ENCODE measurements around the gene CCDC69.
"Not testable (repeated sequence)": the region's sequence is repeated elsewhere in the genome, so short reads cannot be mapped to it uniquely, and the experiment has no call there.

Gene CCDC69, protein sequence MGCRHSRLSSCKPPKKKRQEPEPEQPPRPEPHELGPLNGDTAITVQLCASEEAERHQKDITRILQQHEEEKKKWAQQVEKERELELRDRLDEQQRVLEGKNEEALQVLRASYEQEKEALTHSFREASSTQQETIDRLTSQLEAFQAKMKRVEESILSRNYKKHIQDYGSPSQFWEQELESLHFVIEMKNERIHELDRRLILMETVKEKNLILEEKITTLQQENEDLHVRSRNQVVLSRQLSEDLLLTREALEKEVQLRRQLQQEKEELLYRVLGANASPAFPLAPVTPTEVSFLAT

DNA sequence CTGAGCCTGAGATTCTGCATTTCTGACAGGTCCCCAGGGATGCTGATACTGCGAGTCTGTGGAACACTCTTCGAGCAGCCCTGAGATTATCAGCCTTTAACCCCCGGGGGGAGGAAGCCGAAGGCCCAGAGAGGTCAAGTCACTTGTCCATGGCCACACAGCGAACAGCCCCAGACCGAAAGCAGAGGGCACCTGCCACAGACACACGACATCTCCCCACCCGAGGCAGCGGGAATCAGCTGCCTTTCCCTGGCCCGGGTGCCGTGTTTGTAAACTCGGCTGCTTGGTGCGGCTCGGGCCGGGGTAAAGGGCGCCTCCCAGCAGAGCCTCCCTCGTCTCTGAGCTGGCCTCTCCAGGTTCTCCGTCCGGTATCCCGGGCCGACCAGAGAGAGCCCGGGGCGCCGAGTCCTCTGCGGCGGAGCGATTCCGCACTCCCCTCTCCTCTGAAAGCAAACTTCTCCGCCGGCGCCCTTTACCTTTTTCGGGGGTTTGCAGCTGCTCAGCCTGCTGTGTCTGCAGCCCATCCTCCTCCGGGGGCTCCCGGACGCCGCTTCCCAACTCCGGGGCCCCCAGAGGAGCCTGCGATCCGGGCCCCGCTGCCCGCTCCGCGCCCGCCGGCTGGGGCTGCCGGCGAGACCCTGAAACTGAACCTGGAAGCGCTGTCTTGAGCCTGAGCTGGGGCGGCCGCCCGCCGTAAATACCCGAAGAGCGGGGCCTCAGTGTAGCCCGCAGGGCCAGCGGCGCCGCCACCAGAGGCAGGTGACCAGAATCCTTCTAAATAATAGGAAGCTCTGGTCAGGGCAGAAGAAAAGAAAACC is at the start of gene CCDC69:
Gene CCDC69, minus strand, starts transcription at position 646 of the 818 bp plus-strand sequence. Its CDS starts 122 bp downstream, at position 524.
- peak; percentile 77 for DNase-seq (ENCODE audit: low spot score)

DNA sequence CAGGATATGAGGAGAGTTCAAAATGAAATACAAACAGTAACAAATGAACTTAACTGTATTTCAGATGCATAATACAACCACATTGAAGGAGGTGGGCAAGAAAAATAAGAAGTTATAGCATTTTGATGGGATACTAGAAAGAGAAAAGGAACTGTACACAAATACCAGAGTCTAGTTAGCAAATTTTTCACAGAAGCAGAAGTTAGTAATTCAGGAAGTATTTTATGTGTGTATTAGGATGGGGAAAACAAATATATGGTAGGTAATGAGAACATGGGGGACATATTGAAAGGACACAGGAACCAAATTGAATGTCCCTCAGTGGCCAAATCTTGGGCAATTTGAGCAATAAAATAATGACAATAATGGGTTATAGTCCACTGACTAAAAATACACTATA is 47.4 kb upstream of the CCDC69 start:
- DNase-seq (ENCODE audit: low spot score) = no peak

DNA sequence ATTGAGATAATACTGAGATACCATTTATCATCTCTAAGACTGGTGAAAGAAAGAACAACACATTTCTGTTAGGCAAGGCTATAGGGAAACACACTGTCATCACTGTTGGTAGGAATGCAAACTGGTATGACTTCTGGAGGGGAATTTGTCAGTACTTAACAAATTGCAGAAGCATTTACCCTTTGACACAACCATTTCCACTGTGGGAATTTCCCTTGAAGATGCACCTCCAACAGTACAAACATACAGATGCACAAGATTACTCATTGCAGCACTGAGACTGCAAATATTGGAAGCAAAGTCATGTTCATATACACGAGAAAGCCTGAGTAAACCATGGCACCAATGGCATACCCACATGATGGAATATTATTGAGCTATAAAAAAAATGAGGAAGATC is 46.7 kb upstream of the CCDC69 start:
- DNase-seq (ENCODE audit: low spot score) = no peak

DNA sequence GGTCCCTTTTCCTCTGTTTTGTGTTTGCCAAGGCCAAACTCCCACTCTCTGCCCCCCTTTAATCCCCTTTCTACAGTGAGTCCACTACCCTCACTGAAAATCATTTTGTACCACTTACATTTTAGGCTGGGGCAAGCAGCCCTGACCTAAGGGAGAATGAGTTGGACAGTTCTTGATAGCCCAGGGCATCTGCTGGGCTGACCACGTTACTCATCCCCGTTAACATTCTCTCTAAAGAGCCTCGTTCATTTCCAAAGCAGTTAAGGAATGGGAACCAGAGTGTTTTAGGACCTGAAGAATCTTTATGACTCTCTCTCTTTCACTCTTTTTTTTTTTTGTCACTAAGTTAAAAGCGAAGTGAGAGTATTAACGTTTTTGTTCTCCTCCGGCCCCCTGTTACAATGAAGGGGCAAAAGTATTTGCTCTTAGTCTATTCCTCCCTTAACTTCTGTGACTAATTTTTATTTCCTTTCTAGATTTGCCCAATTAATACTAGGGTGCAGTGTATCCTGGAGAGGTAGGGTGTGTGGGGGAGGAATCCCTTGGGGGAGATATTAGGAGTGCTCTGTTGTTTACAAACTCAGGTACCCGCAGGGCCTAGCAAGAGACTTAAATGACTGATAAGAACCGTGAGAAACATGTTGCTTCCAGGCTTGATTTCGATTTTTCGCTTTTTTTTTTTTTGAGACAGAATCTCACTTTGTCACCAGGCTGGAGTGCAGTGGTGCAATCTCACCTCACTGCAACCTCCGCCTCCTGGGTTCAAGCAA is 43.8 kb upstream of the CCDC69 start:
- no peak for DNase-seq (ENCODE audit: low spot score)

DNA sequence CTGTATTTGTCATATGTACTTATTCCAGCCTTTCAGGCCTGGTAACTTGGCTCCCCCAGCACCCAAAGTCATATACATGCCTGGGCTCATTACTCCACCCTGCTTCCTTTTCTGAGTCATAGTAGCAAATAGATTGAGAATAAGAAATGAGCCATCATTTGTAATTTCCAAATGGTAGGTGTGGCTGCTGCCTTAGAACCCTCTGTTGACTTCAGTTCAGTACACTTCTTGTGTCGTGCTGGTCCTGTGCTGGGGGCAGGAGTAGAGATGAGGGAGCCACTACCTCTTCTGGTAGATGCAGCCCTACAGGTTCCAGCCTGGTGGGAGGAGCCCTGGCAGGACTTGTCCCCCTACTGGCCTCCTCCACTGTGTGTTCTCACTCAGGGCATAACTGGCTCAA is 40.2 kb upstream of the CCDC69 start:
- peak; percentile 75 for DNase-seq (ENCODE audit: low spot score)

DNA sequence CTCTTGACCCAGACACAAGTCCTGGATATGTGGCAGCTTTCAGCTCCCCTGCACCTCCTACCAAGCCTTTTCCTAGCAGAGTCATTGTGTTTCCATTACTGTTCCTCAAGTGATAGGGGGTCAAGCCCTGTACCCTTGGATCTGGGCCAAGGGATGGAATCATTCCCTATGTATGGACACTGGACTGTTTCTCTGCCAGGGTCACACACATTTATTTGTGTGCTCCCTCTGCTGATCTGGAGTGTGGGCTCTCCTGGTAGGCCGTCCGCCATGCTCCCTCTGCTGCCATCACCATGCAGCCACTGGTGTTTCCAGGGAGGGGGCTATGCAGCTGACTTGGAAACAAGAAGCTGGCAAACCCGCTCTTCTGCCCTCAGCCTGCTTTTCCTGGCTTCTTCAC is 38.6 kb upstream of the CCDC69 start:
- DNase-seq (ENCODE audit: low spot score) = no peak

DNA sequence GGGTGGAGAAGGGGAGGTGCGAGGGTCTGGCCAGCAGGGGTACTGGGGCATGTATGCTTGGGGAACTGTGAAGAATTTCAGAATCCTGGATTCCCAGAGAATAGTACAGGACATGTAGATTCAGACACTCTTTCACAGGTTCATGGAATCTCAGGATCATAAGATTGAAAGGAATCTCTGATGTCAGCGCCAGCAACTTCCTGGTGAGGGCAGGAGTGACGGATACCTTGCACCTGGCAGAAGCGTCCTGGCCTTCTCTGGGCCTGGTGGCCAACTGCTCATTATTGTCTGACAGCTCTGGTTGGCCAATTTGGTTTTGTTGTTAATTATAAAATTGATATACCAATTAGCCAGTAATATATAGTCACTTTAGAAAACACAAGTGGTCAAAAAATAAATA is 36.0 kb upstream of the CCDC69 start:
- DNase-seq (ENCODE audit: low spot score) = no peak

DNA sequence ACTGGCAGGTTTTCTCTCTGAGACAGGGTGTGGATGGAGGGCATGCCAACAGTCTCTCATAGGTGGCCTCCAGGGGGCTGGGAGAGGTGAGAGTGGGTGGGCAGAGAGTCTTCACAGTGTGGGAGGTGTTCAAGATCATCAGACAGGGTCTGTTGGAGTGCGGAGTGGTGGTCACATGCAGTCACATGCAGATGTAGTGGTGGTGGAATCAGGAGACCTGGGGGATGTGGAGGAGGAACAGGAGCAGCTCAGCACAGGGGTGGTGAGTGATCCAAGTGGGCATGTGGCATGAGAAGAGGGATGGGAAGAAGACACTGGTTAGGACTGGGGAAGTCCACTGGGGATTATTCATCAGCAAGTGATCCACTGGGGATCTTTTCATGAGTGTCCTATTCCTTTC is 34.9 kb upstream of the CCDC69 start:
- DNase-seq (ENCODE audit: low spot score) = no peak

DNA sequence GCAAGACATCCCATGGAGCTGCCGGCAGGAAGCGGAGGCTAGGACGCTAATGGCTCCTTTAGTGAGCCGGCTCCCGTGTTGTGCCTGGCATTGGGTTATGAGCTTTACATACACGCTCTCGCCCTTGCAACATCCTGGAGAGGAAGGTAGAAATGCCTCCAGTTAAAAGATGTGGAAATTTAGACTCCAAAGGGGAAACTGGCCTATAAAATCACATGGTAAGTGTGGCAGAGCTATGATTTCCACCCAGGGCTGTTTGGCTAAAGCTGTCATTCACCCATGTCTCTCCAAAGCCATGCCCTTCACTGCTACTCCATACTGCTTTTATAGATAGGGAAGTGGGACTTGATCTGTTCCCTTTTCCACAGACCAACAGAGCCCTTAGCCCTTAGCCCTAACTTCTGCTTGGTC is 34.3 kb upstream of the CCDC69 start:
- no peak for DNase-seq (ENCODE audit: low spot score)

DNA sequence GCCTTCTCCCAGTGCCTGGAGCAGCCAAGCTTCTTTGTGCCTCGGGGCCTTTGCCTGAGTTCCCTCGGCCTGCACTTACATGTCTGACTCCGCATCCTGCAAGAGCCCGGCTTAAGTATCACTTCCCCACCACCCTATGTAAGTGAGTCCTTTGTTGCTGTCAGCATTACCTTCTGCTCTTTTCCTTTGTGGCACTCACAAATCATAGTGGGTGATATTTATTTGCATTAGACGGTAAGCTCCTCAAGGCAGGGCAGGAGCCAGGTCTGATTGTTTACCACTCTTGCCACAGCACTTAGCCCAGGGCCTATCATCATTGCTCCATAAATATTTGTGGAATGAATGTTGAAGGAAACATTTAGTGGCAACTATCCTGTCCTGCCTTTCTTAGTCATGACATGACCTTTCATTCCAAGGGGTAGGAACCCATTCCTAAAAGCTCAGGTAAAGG is 33.9 kb upstream of the CCDC69 start:
- DNase-seq (ENCODE audit: low spot score) = peak; percentile 33

DNA sequence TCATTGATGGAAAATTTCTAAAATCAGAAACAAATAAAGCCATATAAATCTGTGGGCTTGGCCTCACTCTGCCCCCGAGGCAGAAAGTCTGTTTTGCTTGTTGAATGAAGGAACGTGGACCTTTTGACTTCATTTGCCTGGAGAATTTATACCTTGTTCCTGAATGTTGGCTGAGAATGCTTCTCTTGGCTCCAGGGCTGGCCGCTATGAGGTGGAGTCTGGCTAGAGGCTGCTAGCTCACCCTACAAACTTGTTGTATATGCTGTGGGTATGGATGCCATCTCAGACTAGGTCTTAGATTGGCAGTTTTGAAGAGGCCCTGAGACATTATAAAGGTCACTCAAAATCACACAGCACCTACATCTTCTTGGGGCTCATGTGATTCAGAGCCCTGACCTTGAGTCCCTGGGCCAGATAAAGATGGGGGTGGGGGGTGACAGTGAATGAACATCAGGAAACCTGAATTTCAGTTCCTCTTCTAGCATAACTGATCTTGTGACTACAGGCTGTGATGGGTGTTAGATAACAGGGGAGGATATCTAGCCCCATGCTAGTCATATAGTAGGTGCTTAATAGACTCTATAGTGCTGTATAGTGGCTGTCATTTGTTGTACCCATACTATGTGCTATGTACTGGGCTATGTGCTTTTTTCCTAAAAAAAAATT is 31.9 kb upstream of the CCDC69 start:
- DNase-seq (ENCODE audit: low spot score) = no peak

DNA sequence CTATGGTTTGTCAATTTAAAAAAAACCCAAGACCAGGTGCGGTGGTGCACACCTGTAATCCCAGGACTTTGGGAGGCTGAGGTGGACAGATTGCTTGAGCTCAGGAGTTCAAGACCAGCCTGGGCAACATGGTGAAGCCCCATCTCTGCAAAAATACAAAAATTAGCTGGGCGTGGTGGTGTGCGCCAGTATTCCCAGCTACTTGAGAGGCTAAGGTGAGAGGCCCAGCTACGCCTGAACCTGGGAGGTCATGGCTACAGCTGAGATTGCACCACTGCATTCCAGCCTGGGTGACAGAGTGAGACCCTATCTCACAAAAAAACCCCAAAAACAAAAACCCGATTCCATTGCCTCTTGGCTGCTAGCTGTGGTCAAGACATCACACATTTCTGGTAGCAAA is 31.1 kb upstream of the CCDC69 start:
- not testable (repeated sequence) for DNase-seq (ENCODE audit: low spot score)

DNA sequence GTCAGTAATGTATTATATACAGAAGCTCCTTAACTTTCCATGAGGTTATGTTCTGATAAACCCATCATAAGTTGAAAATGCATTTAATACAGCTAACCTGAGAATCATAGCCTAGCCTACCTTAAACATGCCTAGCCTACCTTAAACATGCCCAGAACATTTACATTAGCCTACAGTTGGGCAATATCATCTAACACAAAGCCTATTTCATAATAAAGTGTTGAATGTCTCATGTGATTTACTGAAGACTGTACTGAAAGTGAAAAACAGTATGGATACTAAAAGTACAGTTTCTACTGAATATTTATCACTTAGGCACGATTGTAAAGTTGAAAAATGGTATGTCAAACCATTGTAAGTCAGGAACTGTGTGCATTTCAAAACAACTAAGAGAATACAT is 30.7 kb upstream of the CCDC69 start:
- no peak for DNase-seq (ENCODE audit: low spot score)

DNA sequence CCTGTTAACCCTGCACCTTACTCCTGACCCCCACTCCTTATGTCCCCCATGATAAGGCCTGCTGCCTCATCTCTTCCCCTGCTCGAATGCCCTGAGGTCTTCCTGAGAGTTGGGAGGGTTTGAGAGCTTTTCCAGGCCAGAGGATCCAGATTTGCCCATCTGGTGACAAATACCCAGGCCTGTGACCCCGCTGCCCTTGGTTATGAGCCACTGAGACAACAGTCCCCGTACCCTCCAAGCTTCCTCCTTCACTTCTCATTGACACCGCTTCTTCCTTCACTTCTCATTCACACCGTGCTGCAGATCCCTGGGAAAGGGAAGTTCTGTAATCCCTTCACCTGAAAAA is 29.7 kb upstream of the CCDC69 start:
- DNase-seq (ENCODE audit: low spot score) = no peak

DNA sequence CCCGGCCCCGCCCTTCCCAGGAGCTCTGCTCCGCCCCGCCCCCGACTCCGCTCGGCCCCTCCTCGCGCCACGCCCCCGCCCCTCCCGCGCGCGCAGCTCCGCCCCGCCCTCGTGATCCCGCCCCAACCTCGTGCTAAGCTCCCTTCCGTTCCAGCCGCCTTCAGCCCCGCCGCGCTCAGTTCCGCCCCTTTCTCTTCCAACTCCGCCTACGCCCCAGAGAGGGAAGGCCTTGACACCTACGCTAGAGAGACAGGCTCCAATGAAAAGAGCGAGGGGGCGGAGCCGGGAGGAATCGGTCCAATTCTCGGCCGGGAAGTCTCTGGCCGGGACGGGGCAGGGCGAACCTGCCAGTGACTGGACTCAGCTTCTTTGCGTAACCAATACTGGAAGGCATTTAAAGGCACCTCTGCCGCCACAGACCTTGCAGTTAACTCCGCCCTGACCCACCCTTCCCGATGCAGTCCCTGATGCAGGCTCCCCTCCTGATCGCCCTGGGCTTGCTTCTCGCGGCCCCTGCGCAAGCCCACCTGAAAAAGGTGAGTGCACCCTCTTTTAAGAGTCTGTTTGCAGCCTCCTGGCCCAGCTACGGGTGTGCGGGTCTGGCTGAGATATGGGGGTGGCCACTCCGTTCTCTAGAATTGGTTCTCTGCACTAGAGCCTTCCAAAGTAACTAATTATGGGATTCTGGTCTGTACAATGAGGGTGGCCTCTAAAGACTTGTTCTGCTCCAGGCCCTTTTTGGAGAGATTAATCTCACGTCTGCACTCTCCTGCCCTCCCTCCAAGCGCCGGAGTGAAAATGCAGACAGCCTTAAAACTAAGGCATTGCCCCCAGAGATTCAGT is 29.1 kb upstream of the CCDC69 start, which contains the start of gene GM2A:
Gene GM2A, plus strand, starts transcription at position 424 of the 843 bp plus-strand sequence. Its CDS starts 32 bp downstream, at position 456.
- peak; percentile 99 for DNase-seq (ENCODE audit: low spot score)

DNA sequence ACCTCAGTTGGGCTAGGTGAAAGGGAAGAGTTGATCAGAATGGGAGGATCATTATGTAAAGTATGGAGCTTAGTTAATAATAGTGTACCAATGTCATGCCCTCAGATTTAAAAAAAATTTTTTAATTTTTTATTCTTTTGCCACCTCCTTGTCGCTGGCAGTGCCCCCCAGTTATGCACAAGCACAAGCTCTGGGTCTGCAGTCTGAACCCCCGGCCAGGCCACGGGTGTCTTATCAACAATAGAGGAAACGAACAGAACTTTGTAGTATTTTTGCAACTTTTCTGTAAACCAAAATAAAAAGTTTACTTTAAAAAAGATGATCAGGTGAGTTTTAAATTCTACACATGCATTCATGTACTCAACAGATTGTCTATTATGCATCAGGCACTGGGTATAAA is 27.7 kb upstream of the CCDC69 start:
- DNase-seq (ENCODE audit: low spot score) = no peak

DNA sequence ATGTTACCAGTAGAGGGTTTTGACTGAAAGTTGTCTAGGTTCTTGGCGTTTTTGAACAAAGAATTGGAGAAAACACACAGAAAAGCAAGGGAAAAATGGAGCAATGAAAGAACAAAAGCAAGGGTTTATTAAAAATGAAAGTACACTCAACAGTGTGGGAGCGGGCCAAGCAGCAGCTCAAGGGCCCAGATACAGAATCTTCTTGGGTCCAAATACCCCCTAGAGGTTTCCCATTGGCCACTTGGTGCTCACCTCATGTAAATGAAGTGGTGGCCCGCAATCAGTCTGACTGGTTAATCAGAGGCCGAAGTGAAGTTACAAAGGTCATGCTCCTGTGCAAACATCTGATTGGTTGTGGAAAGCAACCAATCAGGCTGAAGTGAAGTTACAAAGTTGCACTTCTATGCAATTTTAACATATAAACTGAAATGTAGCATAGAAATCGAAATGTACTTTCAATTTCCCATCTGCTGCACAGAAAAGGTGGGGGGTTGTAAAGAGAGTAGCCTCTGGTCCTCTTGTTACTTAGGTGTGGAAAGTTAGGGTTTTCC is 27.2 kb upstream of the CCDC69 start:
- no peak for DNase-seq (ENCODE audit: low spot score)

DNA sequence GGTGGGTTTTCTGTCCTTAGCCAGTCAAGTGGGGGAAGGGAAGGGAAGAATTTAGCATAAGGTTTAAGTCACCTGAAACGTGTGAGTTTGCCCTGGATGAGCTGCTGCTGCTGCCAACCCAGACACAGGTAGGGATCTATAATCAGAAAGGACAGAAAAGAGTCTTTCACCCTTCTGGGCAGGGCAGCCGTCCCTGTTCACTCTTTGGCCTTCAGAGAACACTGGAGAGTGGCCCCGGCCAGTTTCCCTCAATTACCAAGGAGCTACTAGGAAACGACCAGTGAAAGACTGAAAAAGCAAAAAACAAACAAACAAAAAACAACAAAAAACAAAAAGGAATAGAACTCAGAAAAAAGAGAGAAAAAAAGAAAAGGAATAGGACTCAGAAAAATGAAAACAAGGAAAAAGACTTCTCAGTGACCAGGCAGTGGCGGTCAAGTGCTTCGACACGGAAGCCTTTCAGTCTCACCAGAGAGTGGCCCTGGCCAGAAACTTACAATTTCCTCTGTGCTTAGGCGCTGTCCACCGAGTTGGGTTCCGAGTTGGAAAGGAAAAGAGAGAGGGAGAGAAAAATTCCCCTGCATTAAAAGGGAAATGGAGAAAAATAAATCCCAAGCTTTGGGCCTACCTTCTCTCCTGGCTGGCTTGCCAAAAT is 26.6 kb upstream of the CCDC69 start:
- no peak for DNase-seq (ENCODE audit: low spot score)

DNA sequence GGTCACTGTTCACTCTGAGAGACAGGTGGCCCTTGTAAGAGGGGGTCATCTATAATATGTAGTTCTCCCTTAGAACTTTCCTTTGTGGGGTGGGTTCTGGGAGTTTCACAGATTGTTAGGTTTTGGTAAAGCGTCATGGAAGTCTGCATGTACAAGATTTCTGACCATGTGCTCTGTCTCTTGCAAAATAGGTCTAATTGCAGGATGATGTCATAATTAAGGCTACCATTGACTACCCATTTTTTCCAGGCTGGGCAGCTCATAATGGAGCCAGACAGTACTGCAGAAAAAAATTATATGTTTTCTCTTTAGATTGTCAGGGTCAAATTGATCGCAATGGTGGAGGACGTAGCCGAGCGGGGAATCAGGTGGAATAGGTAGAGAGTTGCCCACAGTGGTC is 25.4 kb upstream of the CCDC69 start:
- no peak for DNase-seq (ENCODE audit: low spot score)

DNA sequence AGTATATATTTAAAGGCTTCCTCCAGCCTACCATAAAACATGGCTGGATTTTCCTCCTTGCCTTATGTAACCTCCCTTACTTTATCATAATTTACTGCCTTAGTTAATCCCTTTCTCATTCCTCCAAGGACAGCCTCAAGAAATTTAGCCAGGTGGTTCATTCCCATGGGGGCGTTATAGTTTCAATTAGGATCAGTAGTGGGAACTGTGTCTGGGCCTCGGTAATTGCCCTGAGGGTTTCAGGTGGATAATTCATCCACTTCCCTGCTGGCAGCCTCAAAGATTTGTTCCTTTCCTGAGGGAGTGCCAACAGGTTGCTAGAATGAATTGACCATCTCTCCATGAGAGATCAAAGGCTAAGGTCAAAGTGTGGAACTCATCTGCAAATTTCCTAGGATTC is 24.8 kb upstream of the CCDC69 start:
- DNase-seq (ENCODE audit: low spot score) = no peak

Data from AG08395 (cell line).